Mesodermal cell (in vitro differentiated cells): ENCODE data around the gene CNBD2.

Experiments
- H3K27ac ChIP-seq: 2 replicates; pipeline ENCODE4 v1.7.0; 2013; ENCODE audit warnings: mild to moderate bottlenecking, low read depth, low read length, moderate library complexity; ENCODE audit not compliant: severe bottlenecking
- H3K36me3 ChIP-seq: 2 replicates; pipeline ENCODE4 v1.7.1; 2013; ENCODE audit warnings: mild to moderate bottlenecking, low read length, moderate library complexity; ENCODE audit not compliant: control insufficient read depth, insufficient read depth
- H3K4me1 ChIP-seq: one replicate; pipeline ENCODE4 v1.7.1; 2013; ENCODE audit warnings: mild to moderate bottlenecking, low read length; ENCODE audit not compliant: insufficient read depth, control insufficient read depth, poor library complexity, severe bottlenecking
- H3K4me3 ChIP-seq: 2 replicates; pipeline ENCODE4 v1.7.0; 2013; ENCODE audit warnings: low read length, control low read depth, mild to moderate bottlenecking; ENCODE audit not compliant: insufficient read depth, poor library complexity, severe bottlenecking; ENCODE audit errors: extremely low read depth
- H3K9me3 ChIP-seq: 2 replicates; pipeline ENCODE4 v1.7.1; 2013; ENCODE audit warnings: mild to moderate bottlenecking, low read length, moderate library complexity; ENCODE audit not compliant: control insufficient read depth
- WGBS, 2 experiments: methylation state at CpG; one replicate each; pipeline ENCODE4 v1.1.5; 2013; ENCODE audit warnings: missing lambda C conversion rate in 2 of 2; ENCODE audit not compliant: insufficient coverage in 2 of 2; 5-methylcytosine and 5-hydroxymethylcytosine counted together

CNBD2 gene

GRCh38 chr20:35974256-35974655 is 5.9 kb downstream of the CNBD2 start:
- H3K4me1 ChIP-seq: no peaks in the 10 kb centered on the region
- H3K27ac ChIP-seq: no peak overlapping the region
- no peak overlapping the region for H3K4me3 ChIP-seq
- 69 to 88% methylated on average over 2 to 4 of the region's 4 CpGs for WGBS, 2 experiments
- H3K9me3 ChIP-seq: no peaks in the 10 kb centered on the region
- H3K36me3 ChIP-seq: no peaks in the 10 kb centered on the region

- H3K9me3 ChIP-seq: no peaks in the 10 kb centered on the region
- H3K4me1 ChIP-seq: no peaks in the 10 kb centered on the region
- no peak overlapping the region for H3K27ac ChIP-seq
- WGBS, 2 experiments: 84 to 86% methylated on average over 8 to 9 of the region's 9 CpGs
- H3K36me3 ChIP-seq: no peaks in the 10 kb centered on the region
- no peak overlapping the region for H3K4me3 ChIP-seq
Observed at GRCh38 chr20:35975576-35976373, 7.4 kb downstream of the CNBD2 start.

DNA sequence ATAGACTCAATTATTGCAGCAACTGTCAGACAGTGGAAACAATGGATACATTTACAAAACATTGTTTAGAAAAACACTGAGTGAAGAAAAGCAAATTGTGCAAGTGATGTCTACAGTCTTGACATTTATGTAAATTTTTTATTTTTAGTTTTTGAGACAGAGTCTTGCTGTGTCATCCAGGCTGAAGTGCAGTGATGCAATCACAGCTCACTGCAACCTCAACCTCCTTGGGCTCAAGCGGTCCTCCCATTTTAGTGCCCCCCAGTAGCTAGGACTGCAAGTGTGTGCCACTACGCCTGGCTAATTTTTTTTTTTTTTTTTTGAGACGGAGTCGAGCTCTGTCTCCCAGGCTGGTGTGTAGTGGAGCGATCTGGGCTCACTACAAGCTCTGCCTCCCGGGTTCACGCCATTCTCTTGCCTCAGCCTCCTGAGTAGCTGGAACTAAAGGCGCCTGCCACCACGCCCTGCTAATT is 9.7 kb downstream of the CNBD2 start:
- Histone ChIP-seq H3K36me3 (no peaks in the 10 kb centered on the region), H3K9me3 (no peaks in the 10 kb centered on the region), H3K4me1 (no peaks in the 10 kb centered on the region), H3K4me3 (no peak overlapping the region), H3K27ac (no peak overlapping the region)
- WGBS, 2 experiments: 89 to 100% methylated on average over 2 to 7 of the region's 9 CpGs

DNA sequence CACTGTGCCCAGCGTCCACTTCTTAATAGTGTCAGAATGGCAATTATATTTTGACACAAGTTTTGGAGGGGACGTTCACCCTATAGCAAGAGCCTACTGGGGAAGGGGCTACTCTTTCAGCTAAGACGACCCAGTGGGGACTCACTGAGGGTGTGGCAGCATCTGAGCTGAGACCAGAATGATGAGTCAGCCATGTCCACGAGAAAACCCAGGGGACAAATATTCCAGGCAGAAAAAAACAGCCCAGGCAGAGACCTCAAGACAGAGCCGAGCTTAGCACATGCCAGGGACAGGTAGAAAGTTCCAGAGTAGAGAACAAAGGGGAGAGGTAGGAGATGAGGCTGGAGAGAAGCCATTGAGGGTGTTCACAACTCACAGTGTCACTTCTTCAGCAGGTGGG is 11.2 kb downstream of the CNBD2 start:
- no peaks in the 10 kb centered on the region for H3K4me1 ChIP-seq
- H3K4me3 ChIP-seq: no peak overlapping the region
- H3K36me3 ChIP-seq: no peaks in the 10 kb centered on the region
- no peak overlapping the region for H3K27ac ChIP-seq
- H3K9me3 ChIP-seq: no peaks in the 10 kb centered on the region
- 74 to 85% methylated on average over 5 of the region's 5 CpGs for WGBS, 2 experiments

DNA sequence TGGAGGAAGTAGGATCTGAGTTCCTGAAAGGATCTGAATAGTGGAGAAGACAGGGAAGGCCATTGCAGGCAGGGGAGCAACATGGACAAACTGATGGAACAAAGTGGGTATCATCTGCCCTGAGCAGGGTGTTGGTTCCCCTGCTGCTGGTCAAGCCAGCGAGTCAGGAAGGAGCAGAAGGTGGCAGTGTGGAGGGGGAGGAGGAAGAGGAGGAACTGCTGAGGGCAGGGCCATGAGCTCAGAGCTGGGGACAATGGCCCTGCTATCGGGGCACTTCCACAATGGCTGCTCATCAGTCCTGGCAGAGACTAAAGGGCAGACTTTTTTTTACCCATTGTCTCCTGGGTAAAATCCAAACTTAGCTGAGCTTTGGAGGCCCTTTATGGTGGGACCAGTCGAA is 13.6 kb downstream of the CNBD2 start:
- no peaks in the 10 kb centered on the region for H3K9me3 ChIP-seq
- no peaks in the 10 kb centered on the region for H3K36me3 ChIP-seq
- no peaks in the 10 kb centered on the region for H3K4me1 ChIP-seq
- no peak overlapping the region for H3K4me3 ChIP-seq
- H3K27ac ChIP-seq: no peak overlapping the region
- 82 to 86% methylated on average over 2 to 3 of the region's 3 CpGs for WGBS, 2 experiments

DNA sequence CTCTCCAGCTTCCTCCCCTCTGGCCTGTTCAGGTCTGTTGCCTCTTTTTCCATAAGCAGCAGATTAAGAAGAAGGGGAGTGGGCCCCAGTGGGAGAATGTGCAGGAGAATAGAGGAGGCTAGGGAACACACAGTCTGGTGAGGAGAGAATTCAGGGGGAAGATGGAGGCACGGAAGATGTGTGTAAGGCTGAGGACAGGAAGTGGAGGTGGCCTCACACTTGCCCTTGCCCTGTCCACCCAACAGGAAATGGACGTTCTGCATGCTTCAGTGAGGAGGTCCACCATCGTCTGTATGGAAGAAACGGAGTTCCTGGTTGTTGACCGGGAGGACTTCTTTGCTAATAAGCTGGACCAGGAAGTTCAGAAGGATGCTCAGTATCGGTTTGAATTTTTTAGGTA is 16.0 kb downstream of the CNBD2 start:
- no peak overlapping the region for H3K27ac ChIP-seq
- no peaks in the 10 kb centered on the region for H3K9me3 ChIP-seq
- no peak overlapping the region for H3K4me3 ChIP-seq
- WGBS, 2 experiments: 90 to 92% methylated on average over 4 to 5 of the region's 6 CpGs
- H3K36me3 ChIP-seq: no peaks in the 10 kb centered on the region
- no peaks in the 10 kb centered on the region for H3K4me1 ChIP-seq

GRCh38 chr20:35985806-35986205 is 17.4 kb downstream of the CNBD2 start:
- no peak overlapping the region for H3K4me3 ChIP-seq
- H3K9me3 ChIP-seq: no peaks in the 10 kb centered on the region
- H3K4me1 ChIP-seq: no peaks in the 10 kb centered on the region
- no CpG with 5 or more reads among the region's 2 CpGs for WGBS, 2 experiments
- H3K27ac ChIP-seq: no peak overlapping the region
- no peaks in the 10 kb centered on the region for H3K36me3 ChIP-seq

- Histone ChIP-seq H3K36me3 (no peaks in the 10 kb centered on the region), H3K27ac (no peak overlapping the region), H3K4me1 (no peaks in the 10 kb centered on the region), H3K4me3 (no peak overlapping the region), H3K9me3 (no peaks in the 10 kb centered on the region)
- WGBS, 2 experiments: 80% methylated on average over 1 of the region's 2 CpGs; no CpG with 5 or more reads in 1 of the 2 experiments
Observed at GRCh38 chr20:35988910-35989463, 20.6 kb downstream of the CNBD2 start.

GRCh38 chr20:35991142-35991771 is 22.9 kb downstream of the CNBD2 start:
- Histone ChIP-seq H3K4me3 (no peak overlapping the region), H3K27ac (no peak overlapping the region), H3K9me3 (no peaks in the 10 kb centered on the region), H3K4me1 (no peaks in the 10 kb centered on the region), H3K36me3 (no peaks in the 10 kb centered on the region)
- WGBS, 2 experiments: no CpG with 5 or more reads among the region's 3 CpGs

GRCh38 chr20:35992713-35993335 is 24.4 kb downstream of the CNBD2 start:
- Histone ChIP-seq H3K4me3 (no peak overlapping the region), H3K4me1 (no peaks in the 10 kb centered on the region), H3K27ac (no peak overlapping the region), H3K36me3 (no peaks in the 10 kb centered on the region), H3K9me3 (no peaks in the 10 kb centered on the region)
- WGBS, 2 experiments: 15 to 36% methylated on average over 2 to 3 of the region's 6 CpGs
